Right ventricle myocardium superior (tissue), 1 donor: ENCODE measurements around the gene FGF21. TPM values are rescaled to one million over a fixed set of nuclear protein-coding genes. Genes with fewer than 3 reads are reported as not detected.

Source experiments
- ATAC-seq: fragments of 200-7000 bp; cut with Tn5 transposase; one replicate; pipeline ENCODE4 v1.9.1; 2020; ENCODE audit warnings: mild to moderate bottlenecking; ENCODE audit not compliant: poor library complexity
- DNase-seq: peaks from one replicate; pipeline ENCODE4 v3.0.0-alpha.2; 2020
- intact Hi-C: fragments of 100-400 bp; cut with DNase I; formaldehyde crosslinking; loops from one replicate; pipeline ENCODE4 v1.11.2; 2022
- total RNA-seq: library from RNA; stranded (reverse); fragmentation: NEBNext Ultra II Directional; extraction: Animal tissue kit (Norgen Biotek cat#: 25700); gene quantifications from one replicate; pipeline ENCODE4 v1.2.1, GENCODE V29; 2021
- donor health status: DM: no; HTN: yes; CAD: no; lungs with severe emphysema.

The FGF21 gene
- total RNA-seq, 1 donor from 2014 or later, result not detected

DNA sequence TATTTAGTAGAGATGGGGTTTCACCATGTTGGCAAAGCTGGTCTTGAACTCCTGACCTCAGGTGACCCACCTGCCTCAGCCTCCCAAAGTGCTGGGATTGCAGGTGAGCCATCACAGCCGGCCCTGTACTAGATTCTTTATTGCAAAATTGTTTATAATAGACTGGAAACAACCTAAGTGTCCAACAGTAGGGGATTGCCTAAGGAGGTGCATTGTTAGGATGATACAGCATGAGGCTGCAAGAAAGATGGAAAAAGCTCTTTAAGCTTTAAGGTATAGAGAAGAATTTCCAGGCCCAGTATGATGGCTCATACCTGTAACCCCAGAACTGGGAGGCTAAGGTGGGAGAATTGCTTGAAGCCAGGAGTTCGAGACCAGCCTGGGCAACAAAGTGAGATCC, 47.3 kb downstream of the FGF21 start:
- ATAC-seq, result no peak
- intact Hi-C loops, result loop anchor here (10.0 kb wide), 1 partner anchor 172 kb away; no protein-coding TSS in a partner anchor
- DNase-seq, result no peak

GRCh38 chr19:48804496-48804895, 49.2 kb downstream of the FGF21 start:
- DNase-seq (no peak), ATAC-seq (no peak)
- intact Hi-C loops, result loop anchor here (10.0 kb wide), 1 partner anchor 170 kb away; no protein-coding TSS in a partner anchor

DNA sequence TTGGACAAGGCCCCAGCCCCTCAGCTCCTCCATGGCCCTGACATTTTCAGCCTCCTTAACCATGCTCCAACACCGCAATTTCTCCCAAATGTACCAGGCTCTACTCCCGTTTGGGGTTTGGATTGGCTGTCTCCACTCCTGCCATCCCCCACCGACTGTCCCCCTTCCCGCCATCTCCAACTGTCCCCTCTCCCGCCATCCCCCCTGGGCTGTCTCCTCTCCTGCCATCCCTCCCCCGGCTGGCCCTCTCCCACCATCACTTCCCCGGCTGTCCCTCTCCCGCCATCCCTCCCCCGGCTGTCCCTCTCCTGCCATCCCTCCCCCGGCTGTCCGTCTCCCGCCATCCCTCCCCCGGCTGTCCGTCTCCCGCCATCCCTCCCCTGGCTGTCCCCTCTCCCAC, 50.1 kb downstream of the FGF21 start:
- DNase-seq (no peak), ATAC-seq (no peak)
- intact Hi-C loops, result loop anchor here (10.0 kb wide), 1 partner anchor 169 kb away; no protein-coding TSS in a partner anchor

DNA sequence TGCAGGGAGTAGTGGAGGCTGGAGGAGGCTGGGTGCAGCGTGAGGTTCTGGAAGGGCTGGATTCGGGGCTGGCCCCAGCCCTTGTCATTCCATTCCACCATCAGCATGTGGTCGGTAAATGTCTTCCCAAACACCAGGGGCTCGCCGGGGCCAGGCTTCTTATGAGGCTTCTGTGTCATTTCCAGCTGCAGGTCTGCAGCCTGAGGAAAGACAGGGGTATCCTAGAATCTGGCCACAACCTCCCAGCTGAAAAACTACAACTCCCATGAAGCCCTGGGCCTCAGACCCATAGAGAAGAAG, 51.1 kb downstream of the FGF21 start:
- ATAC-seq (no peak), DNase-seq (no peak)
- intact Hi-C loops, result loop anchor here (10.0 kb wide), 1 partner anchor 168 kb away; no protein-coding TSS in a partner anchor

DNA sequence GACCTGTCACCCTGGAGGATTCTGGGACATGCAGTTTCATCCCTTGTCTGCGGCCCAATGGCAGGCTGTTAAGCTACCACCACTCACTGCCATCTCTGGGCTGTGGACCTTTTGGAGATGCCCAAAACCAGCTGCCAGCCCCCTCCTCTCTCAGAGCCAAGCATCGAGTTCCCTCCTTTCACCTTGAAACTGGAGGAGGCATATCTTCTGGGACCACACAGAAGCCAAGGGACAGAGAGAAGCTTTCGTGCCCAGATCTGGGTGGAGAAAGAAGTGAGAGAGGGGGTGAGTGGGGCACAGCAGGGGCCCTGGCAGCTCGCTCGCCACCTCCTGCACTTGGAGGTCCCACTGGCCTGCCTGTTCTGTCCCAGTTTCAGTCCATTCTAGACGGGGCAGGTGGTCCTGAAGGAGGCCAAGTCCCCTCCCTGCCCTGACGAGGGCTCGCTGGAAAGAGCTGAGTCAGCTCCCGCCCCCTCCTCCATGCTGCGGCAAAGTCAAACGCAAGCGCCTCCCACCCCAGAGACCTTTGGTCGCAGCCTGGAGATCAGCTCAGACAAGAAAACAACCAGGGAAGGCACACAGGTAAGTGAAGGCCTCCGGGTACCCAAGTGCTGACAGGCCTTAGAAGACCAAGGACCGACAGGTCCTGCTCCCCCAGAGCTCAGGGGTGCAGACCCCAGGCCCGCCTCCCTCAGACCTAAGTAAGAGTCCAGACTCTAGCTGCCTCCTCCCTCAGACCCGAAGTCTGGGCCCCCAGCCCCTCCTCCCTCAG, 51.7 kb downstream of the FGF21 start:
- DNase-seq (no peak), ATAC-seq (peak; percentile 18)
- intact Hi-C loops, result loop anchor here (10.0 kb wide), 1 partner anchor 168 kb away; no protein-coding TSS in a partner anchor

- no peak for DNase-seq
- intact Hi-C loops, result loop anchor here (10.0 kb wide), 1 partner anchor 167 kb away; no protein-coding TSS in a partner anchor
- ATAC-seq, result no peak
Measured at GRCh38 chr19:48807590-48808308, 52.4 kb downstream of the FGF21 start.

Other genes starting within 250 kb of the FGF21 start
- 0.70 TPM for gene LMTK3, start 243.7 kb upstream of the FGF21 start, total RNA-seq
- gene SULT2B1, start 203.4 kb upstream of the FGF21 start, total RNA-seq, result 0.22 TPM
- gene SPACA4, start 148.8 kb upstream of the FGF21 start, total RNA-seq, result not detected
- gene FAM83E, start 140.4 kb upstream of the FGF21 start, total RNA-seq, result not detected
- gene RPL18, start 136.3 kb upstream of the FGF21 start, total RNA-seq, result 526 TPM
- gene SPHK2, start 136.0 kb upstream of the FGF21 start, total RNA-seq, result 7.6 TPM
- 14.5 TPM for gene DBP, start 118.1 kb upstream of the FGF21 start, total RNA-seq
- gene CA11, start 109.3 kb upstream of the FGF21 start, total RNA-seq, result 7.5 TPM
- gene NTN5, start 82.5 kb upstream of the FGF21 start, total RNA-seq, result not detected
- not detected for gene FUT2, start 59.6 kb upstream of the FGF21 start, total RNA-seq
- 4.8 TPM for gene MAMSTR, start 35.8 kb upstream of the FGF21 start, total RNA-seq
- 15.1 TPM for gene RASIP1, start 14.9 kb upstream of the FGF21 start, total RNA-seq
- gene IZUMO1, start 8.6 kb upstream of the FGF21 start, total RNA-seq, result 0.73 TPM
- 1.8 TPM for gene FUT1, start 2.9 kb upstream of the FGF21 start, total RNA-seq
- gene BCAT2, start 55.5 kb downstream of the FGF21 start, total RNA-seq, result 59.5 TPM
- 1.9 TPM for gene HSD17B14, start 81.0 kb downstream of the FGF21 start, total RNA-seq
- 17.7 TPM for gene PLEKHA4, start 113.1 kb downstream of the FGF21 start, total RNA-seq
- gene PPP1R15A, start 116.9 kb downstream of the FGF21 start, total RNA-seq, result 60.4 TPM
- not detected for gene TULP2, start 143.2 kb downstream of the FGF21 start, total RNA-seq
- gene NUCB1, start 144.8 kb downstream of the FGF21 start, total RNA-seq, result 237 TPM
- not detected for gene DHDH, start 178.2 kb downstream of the FGF21 start, total RNA-seq
- 21.5 TPM for gene BAX, start 199.4 kb downstream of the FGF21 start, total RNA-seq
- gene FTL, start 209.8 kb downstream of the FGF21 start, total RNA-seq, result 748 TPM
- gene GYS1, start 237.8 kb downstream of the FGF21 start, total RNA-seq, result 100 TPM
- gene RUVBL2, start 238.4 kb downstream of the FGF21 start, total RNA-seq, result 41.7 TPM